ENCODE results near the gene MBNL2.

Gene MBNL2

GRCh38 chr13:97212004-97212403, 10.1 kb upstream of the MBNL2 start:
- H3K4me1 Mint-ChIP-seq: no peaks in the 10 kb centered on the region
- peaks cover 8% of the 10 kb centered on the region for H3K9me3 Mint-ChIP-seq
- H3K4me3 Mint-ChIP-seq: no peak overlapping the region
- H3K27me3 Mint-ChIP-seq (ENCODE audit: low read depth): no peaks in the 10 kb centered on the region
- no peak overlapping the region for H3K27ac Mint-ChIP-seq
- H3K36me3 Mint-ChIP-seq (ENCODE audit: low read depth): no peaks in the 10 kb centered on the region
- TF ChIP-seq CTCF (IDR thresholded peaks at IDR 0.05; ENCODE audit: unreplicated experiment in 3 of 3): no peak

- no peak overlapping the region for H3K27ac Mint-ChIP-seq
- H3K4me1 Mint-ChIP-seq: no peaks in the 10 kb centered on the region
- H3K4me3 Mint-ChIP-seq: no peak overlapping the region
Measured at GRCh38 chr13:97212601-97213040, 9.5 kb upstream of the MBNL2 start.

GRCh38 chr13:97214921-97215320, 7.2 kb upstream of the MBNL2 start:
- no peaks in the 10 kb centered on the region for H3K4me1 Mint-ChIP-seq
- no peaks in the 10 kb centered on the region for H3K9me3 Mint-ChIP-seq
- TF ChIP-seq CTCF (IDR thresholded peaks at IDR 0.05; ENCODE audit: unreplicated experiment in 3 of 3): no peak
- no peaks in the 10 kb centered on the region for H3K27me3 Mint-ChIP-seq (ENCODE audit: low read depth)
- H3K27ac Mint-ChIP-seq: no peak overlapping the region
- no peaks in the 10 kb centered on the region for H3K36me3 Mint-ChIP-seq (ENCODE audit: low read depth)
- H3K4me3 Mint-ChIP-seq: no peak overlapping the region

More at GRCh38 chr13:97212601-97213040, 9.5 kb upstream of the MBNL2 start:
- TF ChIP-seq CTCF (IDR thresholded peaks at IDR 0.05; ENCODE audit: unreplicated experiment in 3 of 3): peak in 1 of 3 experiments; percentile 15
- Mint-ChIP-seq H3K27me3 (ENCODE audit: low read depth) (no peaks in the 10 kb centered on the region), H3K36me3 (ENCODE audit: low read depth) (no peaks in the 10 kb centered on the region), H3K9me3 (peaks cover 3% of the 10 kb centered on the region)

GRCh38 chr13:97215325-97215724, 6.8 kb upstream of the MBNL2 start:
- no peaks in the 10 kb centered on the region for H3K36me3 Mint-ChIP-seq (ENCODE audit: low read depth)
- H3K9me3 Mint-ChIP-seq: no peaks in the 10 kb centered on the region
- H3K27me3 Mint-ChIP-seq (ENCODE audit: low read depth): no peaks in the 10 kb centered on the region
- peaks cover 3% of the 10 kb centered on the region for H3K4me1 Mint-ChIP-seq
- no peak for TF ChIP-seq CTCF (IDR thresholded peaks at IDR 0.05; ENCODE audit: unreplicated experiment in 3 of 3)
- H3K4me3 Mint-ChIP-seq: no peak overlapping the region
- no peak overlapping the region for H3K27ac Mint-ChIP-seq

- H3K4me1 Mint-ChIP-seq: peaks cover 13% of the 10 kb centered on the region
- H3K4me3 Mint-ChIP-seq: no peak overlapping the region
- no peak overlapping the region for H3K27ac Mint-ChIP-seq
- no peak for TF ChIP-seq CTCF (IDR thresholded peaks at IDR 0.05; ENCODE audit: unreplicated experiment in 3 of 3)
- H3K27me3 Mint-ChIP-seq (ENCODE audit: low read depth): no peaks in the 10 kb centered on the region
- no peaks in the 10 kb centered on the region for H3K9me3 Mint-ChIP-seq
- no peaks in the 10 kb centered on the region for H3K36me3 Mint-ChIP-seq (ENCODE audit: low read depth)
Measured at GRCh38 chr13:97219226-97219625, 2.9 kb upstream of the MBNL2 start.

GRCh38 chr13:97220151-97220900, 1.8 kb upstream of the MBNL2 start:
- Mint-ChIP-seq H3K27me3 (ENCODE audit: low read depth) (no peaks in the 10 kb centered on the region), H3K27ac (peak overlapping the region; percentile 1 to 39 (median 9)), H3K4me1 (peaks cover 22% of the 10 kb centered on the region), H3K4me3 (peak overlapping the region in 2 of 3 experiments; percentile 18 to 32), H3K36me3 (ENCODE audit: low read depth) (no peaks in the 10 kb centered on the region), H3K9me3 (no peaks in the 10 kb centered on the region)
- TF ChIP-seq CTCF (IDR thresholded peaks at IDR 0.05; ENCODE audit: unreplicated experiment in 3 of 3): no peak

All from nephron (organoid).